Measurements from ENCODE around the gene PISD.
"Not testable (repeated sequence)": the region's sequence is repeated elsewhere in the genome, so short reads cannot be mapped to it uniquely, and the experiment has no call there.

PISD gene

GRCh38 chr22:31604746-31605705 is 57.0 kb downstream of the PISD start:
- peak; percentile 16 for DNase-seq

GRCh38 chr22:31604137-31604705 is 57.8 kb downstream of the PISD start:
- DNase-seq, result peak; percentile 1

DNA sequence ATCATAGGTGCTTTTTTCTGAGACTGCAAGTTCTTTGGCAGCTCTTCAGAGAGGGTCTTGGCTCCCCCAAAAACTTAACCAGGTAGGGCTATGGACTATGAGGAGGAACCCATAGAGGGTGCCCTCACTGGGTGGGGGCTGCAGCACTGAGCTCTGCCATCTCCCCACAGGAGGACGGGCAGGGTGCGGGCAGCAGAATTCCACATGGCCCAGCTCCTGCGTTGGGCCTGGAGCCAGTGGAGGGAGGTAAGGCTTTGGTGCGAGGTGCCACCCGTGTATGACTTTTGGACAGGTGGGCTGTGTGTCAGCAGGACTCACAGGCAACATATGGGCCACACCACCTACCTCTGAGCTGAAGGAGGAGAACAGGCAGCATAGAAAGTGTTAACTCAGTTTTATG is 58.4 kb downstream of the PISD start:
- no peak for DNase-seq

DNA sequence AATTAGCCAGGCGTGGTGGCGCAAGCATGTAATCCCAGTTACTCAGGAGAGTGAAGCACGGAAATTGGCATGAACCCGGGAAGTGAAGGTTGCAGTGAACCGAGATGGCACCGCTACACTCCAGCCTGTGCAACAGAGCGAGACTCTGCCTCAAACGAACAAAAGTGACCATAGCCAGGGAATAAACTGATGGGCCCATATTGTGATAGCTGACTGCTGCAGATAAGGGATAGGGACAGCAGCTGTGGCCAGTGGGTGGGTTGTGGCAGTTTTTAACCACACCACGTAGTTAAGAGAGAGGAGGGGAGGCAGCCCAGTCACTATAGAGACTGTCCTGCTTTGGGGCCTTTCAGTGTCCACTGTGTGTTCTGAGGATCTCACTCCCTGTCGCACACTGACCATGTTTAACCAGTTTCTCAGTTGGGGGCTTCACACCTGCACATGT is 58.9 kb downstream of the PISD start:
- no peak for DNase-seq

GRCh38 chr22:31602259-31602952 is 59.6 kb downstream of the PISD start:
- no peak for DNase-seq

DNA sequence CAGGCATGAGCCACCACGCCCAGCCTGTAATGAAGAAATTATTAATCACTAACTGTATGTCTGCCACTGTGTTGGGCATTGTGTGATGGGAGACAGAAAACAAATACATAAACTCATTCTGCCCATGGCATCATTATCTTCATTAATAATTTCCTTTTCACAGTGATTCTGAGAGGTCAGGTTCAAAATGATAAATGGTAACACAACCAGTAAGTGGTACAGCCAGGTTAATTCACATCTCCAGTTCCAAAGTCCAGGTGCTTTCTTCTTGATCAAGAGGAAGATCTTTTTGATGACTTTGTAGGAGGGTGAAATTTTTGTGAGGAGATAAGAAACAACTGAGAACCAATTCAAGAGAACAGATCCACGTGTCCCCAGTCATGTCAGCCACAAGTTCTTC is 66.7 kb downstream of the PISD start:
- DNase-seq, result no peak

- not testable (repeated sequence) for DNase-seq
Measured at GRCh38 chr22:31590161-31590560, 71.9 kb downstream of the PISD start.

- no peak for DNase-seq
Measured at GRCh38 chr22:31588970-31589675, 72.9 kb downstream of the PISD start.

- DNase-seq, result no peak
Measured at GRCh38 chr22:31586137-31586920, 75.7 kb downstream of the PISD start.

GRCh38 chr22:31585161-31585859 is 76.7 kb downstream of the PISD start:
- no peak for DNase-seq

GRCh38 chr22:31584804-31585160 is 77.2 kb downstream of the PISD start:
- no peak for DNase-seq

DNA sequence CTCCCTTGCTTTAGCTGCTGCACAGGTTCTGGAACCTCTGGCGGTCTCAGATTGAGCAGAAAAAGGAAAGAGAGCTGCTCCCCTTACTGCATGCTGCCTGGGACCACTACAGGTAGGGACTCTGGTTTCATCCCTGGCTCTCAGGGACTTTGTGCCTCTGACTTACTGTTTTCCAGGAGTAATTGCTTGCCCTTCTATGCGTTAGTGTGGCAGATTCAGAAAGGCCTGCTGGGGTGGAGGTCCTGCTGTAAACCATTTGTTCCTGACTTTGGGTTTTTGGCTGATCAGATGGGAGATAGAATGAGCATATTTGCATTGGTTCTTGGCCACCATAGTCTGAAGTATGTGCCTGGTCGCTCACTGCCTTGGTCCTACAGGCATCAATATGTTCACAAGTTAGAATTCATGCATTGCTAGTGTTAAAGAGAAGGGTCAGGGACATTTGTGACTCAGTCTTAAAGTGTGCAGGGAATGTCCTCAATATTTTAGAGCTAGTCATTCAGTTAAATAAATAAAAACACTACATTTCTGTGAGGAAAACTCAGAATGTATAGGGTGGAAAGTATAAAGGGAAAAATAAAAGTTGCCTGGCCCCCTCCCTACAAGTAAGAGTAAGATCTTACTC is 78.0 kb downstream of the PISD start:
- no peak for DNase-seq

DNA sequence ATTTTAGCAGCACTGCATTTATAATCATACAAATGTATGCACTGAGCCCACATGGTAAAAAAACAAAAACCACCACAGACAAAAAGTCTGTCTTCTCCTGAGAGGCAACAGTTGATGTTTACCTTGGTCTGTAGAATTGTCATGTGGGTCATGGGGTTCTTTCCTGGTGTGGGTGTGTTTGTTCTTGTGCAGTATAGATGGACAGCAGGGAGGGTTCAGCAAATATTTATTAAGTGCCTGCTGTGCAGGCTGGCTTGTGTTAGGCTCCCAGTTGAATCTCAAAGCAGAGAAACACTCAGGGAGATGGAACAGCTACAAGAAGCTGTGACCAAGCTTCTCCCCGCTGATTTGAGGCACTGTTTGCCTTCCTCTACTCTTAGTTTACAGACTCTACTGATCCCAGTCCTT is 82.2 kb downstream of the PISD start:
- no peak for DNase-seq

GRCh38 chr22:31578171-31578570 is 83.8 kb downstream of the PISD start:
- no peak for DNase-seq

DNA sequence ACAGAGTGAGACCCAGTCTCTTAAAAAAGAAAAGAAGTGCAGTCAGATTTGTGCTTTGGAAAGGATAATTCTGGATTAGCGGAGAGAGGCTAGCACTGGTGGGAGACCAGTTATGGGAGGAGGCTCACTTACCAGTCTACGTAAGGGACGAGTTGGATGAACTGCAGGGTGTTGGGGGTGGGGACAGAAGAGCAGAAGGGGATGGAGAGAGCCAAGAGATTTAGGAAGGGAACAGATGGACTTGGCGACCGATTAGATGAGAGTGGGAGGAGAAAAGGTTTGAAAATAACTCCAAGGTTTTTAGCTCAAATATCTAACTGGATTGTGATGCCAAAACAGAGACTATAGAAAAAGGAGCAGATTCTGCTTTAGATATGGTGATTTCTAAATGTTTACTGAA is 84.3 kb downstream of the PISD start:
- no peak for DNase-seq

- no peak for DNase-seq
Measured at GRCh38 chr22:31575190-31575589, 86.8 kb downstream of the PISD start.

DNA sequence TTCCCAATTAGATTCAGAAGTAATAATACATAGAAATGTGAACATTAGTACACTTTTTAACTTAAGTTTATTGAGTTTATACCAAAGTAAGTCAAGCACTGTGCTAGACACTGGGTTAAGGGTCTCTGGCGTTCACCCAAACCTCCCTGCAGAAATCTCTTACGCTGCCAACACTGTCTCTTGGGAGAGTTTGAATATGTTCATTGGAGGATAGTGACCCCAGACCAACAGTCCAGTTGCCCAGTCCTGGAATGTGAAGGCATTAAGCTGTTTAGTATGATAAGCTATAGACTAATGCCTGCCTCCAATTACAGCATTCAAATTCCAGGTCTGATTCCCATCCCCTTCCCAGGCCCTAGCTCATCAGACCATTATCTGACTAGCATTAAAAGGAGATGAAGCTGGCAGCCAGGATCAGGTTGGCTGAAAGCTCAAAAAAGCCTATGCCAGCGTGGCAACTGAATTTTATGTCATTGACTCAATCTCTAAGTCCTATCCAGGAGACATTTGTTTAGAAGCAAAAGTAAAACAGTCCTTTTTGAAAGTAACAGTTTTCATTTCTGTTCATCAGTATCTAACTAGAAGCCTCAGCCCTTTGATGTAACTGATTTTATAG is 87.9 kb downstream of the PISD start:
- DNase-seq, result no peak

GRCh38 chr22:31572939-31573338 is 89.1 kb downstream of the PISD start:
- DNase-seq, result no peak

DNA sequence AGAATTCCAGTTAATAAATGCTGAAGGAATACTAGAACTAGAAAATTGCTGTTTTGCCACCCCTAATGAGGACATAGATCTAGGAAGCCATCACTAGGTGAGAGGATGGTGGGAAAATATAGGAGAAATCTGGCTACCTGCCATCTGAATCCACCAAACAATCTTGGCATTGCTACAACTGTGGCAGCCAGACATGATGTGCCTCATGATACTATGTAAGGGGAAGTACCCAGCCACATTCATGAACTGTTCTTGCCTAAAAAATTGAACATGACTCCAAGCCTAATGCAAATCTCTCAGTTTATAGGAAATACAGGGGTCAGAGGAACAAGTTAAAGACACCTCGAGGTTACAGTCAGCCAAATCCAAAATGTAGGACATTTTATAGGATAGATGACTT is 92.9 kb downstream of the PISD start:
- no peak for DNase-seq

All from DMS79 treated with DMSO at 0.1 percent for 48 hours (cell line).